ENCODE measurements around the gene MRPS24. TPM values are rescaled to one million over a fixed set of nuclear protein-coding genes. Genes with fewer than 3 reads are reported as not detected.

MRPS24 gene
- total and polyA plus RNA-seq, 2 of the 13 experiments (the other 11 are each of a cell fraction or from before 2014, with no cell fraction given), result 135 to 162 TPM

DNA sequence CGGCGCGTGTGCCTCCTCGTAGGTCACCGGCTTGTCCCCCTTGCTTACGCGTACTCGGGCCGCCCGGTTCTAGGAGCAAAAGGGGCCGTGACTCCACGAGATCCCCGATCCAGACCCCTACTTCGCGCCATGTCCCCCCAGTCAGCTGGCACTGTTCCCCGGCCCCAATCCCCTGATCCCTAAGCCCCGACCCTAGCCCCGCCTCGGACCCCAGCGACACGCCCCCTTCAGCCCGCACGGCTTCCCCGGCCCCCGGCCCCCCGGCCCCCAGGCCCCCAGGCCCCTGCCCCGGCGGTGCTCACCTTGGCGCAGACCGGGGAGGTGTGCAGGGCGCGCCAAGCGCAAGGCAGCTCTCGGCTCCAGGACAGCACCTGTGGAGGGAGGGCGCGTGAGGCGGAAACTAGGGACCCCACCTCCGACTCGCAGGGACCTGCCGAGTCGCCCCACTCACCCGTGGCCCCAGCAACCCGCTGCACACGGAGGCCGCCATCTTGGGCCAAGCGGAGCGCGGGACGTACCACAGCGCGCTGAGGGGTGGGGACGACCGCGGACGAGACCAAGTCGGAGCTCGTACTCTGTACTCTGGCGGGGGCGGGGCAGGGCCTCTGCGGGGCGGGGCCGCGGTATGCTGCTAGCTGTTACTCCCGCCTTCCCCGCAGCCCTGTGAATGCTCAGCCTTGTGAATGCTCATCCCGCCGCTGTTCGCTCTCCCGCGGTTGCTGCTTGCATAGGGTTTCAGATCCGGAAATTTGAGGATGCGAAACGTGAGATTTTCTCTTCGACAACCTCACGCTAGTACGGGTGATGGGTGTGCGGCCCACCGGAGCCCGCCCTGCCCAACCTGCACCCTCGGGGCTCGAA is at the start of gene MRPS24 (continued):
- 0 out of 2 replicates have a peak, but pooled peaks have one; percentile 61 for TF ChIP-seq EED (CRISPR knock-in tag; IDR thresholded peaks at IDR 0.05)
- no peak for TF ChIP-seq ZNF703 (CRISPR knock-in tag; IDR thresholded peaks at IDR 0.05; ENCODE audit: borderline replicate concordance)
- peak; percentile 72 for TF ChIP-seq ZNF274 (CRISPR knock-in tag; IDR thresholded peaks at IDR 0.05)
- TF ChIP-seq ISL2 (CRISPR knock-in tag; IDR thresholded peaks at IDR 0.05), result peak; percentile 45; the same call in 1 of the 2 replicates
- TF ChIP-seq, protein P1, sequence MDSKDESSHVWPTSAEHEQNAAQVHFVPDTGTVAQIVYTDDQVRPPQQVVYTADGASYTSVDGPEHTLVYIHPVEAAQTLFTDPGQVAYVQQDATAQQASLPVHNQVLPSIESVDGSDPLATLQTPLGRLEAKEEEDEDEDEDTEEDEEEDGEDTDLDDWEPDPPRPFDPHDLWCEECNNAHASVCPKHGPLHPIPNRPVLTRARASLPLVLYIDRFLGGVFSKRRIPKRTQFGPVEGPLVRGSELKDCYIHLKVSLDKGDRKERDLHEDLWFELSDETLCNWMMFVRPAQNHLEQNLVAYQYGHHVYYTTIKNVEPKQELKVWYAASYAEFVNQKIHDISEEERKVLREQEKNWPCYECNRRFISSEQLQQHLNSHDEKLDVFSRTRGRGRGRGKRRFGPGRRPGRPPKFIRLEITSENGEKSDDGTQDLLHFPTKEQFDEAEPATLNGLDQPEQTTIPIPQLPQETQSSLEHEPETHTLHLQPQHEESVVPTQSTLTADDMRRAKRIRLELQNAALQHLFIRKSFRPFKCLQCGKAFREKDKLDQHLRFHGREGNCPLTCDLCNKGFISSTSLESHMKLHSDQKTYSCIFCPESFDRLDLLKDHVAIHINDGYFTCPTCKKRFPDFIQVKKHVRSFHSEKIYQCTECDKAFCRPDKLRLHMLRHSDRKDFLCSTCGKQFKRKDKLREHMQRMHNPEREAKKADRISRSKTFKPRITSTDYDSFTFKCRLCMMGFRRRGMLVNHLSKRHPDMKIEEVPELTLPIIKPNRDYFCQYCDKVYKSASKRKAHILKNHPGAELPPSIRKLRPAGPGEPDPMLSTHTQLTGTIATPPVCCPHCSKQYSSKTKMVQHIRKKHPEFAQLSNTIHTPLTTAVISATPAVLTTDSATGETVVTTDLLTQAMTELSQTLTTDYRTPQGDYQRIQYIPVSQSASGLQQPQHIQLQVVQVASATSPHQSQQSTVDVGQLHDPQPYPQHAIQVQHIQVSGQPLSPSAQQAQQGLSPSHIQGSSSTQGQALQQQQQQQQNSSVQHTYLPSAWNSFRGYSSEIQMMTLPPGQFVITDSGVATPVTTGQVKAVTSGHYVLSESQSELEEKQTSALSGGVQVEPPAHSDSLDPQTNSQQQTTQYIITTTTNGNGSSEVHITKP (CRISPR knock-in tag; IDR thresholded peaks at IDR 0.05; ENCODE audit: low read depth), result peak; percentile 99
- TF ChIP-seq, protein P2, sequence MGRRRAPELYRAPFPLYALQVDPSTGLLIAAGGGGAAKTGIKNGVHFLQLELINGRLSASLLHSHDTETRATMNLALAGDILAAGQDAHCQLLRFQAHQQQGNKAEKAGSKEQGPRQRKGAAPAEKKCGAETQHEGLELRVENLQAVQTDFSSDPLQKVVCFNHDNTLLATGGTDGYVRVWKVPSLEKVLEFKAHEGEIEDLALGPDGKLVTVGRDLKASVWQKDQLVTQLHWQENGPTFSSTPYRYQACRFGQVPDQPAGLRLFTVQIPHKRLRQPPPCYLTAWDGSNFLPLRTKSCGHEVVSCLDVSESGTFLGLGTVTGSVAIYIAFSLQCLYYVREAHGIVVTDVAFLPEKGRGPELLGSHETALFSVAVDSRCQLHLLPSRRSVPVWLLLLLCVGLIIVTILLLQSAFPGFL (CRISPR knock-in tag; IDR thresholded peaks at IDR 0.05), result no peak
- TF ChIP-seq, protein P3, sequence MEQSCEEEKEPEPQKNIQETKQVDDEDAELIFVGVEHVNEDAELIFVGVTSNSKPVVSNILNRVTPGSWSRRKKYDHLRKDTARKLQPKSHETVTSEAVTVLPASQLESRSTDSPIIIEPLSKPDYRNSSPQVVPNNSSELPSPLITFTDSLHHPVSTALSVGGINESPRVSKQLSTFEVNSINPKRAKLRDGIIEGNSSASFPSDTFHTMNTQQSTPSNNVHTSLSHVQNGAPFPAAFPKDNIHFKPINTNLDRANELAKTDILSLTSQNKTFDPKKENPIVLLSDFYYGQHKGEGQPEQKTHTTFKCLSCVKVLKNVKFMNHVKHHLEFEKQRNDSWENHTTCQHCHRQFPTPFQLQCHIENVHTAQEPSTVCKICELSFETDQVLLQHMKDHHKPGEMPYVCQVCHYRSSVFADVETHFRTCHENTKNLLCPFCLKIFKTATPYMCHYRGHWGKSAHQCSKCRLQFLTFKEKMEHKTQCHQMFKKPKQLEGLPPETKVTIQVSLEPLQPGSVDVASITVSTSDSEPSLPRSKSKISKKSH (CRISPR knock-in tag; IDR thresholded peaks at IDR 0.05; ENCODE audit: borderline replicate concordance), result no peak; the same call in 1 of the 2 replicates
- TF ChIP-seq, protein P4, sequence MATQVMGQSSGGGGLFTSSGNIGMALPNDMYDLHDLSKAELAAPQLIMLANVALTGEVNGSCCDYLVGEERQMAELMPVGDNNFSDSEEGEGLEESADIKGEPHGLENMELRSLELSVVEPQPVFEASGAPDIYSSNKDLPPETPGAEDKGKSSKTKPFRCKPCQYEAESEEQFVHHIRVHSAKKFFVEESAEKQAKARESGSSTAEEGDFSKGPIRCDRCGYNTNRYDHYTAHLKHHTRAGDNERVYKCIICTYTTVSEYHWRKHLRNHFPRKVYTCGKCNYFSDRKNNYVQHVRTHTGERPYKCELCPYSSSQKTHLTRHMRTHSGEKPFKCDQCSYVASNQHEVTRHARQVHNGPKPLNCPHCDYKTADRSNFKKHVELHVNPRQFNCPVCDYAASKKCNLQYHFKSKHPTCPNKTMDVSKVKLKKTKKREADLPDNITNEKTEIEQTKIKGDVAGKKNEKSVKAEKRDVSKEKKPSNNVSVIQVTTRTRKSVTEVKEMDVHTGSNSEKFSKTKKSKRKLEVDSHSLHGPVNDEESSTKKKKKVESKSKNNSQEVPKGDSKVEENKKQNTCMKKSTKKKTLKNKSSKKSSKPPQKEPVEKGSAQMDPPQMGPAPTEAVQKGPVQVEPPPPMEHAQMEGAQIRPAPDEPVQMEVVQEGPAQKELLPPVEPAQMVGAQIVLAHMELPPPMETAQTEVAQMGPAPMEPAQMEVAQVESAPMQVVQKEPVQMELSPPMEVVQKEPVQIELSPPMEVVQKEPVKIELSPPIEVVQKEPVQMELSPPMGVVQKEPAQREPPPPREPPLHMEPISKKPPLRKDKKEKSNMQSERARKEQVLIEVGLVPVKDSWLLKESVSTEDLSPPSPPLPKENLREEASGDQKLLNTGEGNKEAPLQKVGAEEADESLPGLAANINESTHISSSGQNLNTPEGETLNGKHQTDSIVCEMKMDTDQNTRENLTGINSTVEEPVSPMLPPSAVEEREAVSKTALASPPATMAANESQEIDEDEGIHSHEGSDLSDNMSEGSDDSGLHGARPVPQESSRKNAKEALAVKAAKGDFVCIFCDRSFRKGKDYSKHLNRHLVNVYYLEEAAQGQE (IDR thresholded peaks at IDR 0.05; ENCODE audit: borderline replicate concordance in 1 of 2, low read depth in 1 of 2, low read length in 2 of 2), result no peak
- TF ChIP-seq YEATS2 (CRISPR knock-in tag; IDR thresholded peaks at IDR 0.05; ENCODE audit: borderline replicate concordance), result peak; percentile 75
- no peak for TF ChIP-seq EHMT2 (IDR thresholded peaks at IDR 0.05; ENCODE audit: borderline replicate concordance, low read depth, low read length)
- no peak for TF ChIP-seq NCOR1 (IDR thresholded peaks at IDR 0.05; ENCODE audit: borderline replicate concordance, low read length)
- TF ChIP-seq, protein P5, sequence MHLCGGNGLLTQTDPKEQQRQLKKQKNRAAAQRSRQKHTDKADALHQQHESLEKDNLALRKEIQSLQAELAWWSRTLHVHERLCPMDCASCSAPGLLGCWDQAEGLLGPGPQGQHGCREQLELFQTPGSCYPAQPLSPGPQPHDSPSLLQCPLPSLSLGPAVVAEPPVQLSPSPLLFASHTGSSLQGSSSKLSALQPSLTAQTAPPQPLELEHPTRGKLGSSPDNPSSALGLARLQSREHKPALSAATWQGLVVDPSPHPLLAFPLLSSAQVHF (CRISPR knock-in tag; IDR thresholded peaks at IDR 0.05), result 0 out of 2 replicates have a peak, but pooled peaks have one; percentile 27
- TF ChIP-seq, protein P6, sequence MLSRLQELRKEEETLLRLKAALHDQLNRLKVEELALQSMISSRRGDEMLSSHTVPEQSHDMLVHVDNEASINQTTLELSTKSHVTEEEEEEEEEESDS (CRISPR knock-in tag; IDR thresholded peaks at IDR 0.05; ENCODE audit: borderline replicate concordance), result no peak
- TF ChIP-seq ZNF644 (CRISPR knock-in tag; IDR thresholded peaks at IDR 0.05; ENCODE audit: low read depth), result no peak
- peak; percentile 82 for TF ChIP-seq MAZ (IDR thresholded peaks at IDR 0.05; ENCODE audit: borderline replicate concordance, low read depth, low read length)
- peak; percentile 95 for TF ChIP-seq MAZ (CRISPR knock-in tag; IDR thresholded peaks at IDR 0.05; ENCODE audit: low read depth)

All from HepG2 (cell line).